H1 (cell line): ENCODE measurements around the gene BASP1. TPM values are rescaled to one million over a fixed set of nuclear protein-coding genes. Genes with fewer than 3 reads are reported as not detected.

Source experiments
- BCL11A ChIP-seq, 2 experiments: IDR thresholded peaks; one replicate each; pipeline ENCODE4 v1.6.1; 2011; ENCODE audit warnings: low read depth in 2 of 2, low read length in 2 of 2, mild to moderate bottlenecking in 2 of 2
- CHD2 ChIP-seq: IDR thresholded peaks from 2 replicates; pipeline ENCODE4 v1.6.1; 2012; ENCODE audit warnings: low read length, improper control_type of control experiment
- KDM5A ChIP-seq: fragments of 200-600 bp; IDR thresholded peaks from 2 replicates; pipeline ENCODE4 v1.7.1; 2012; ENCODE audit warnings: mild to moderate bottlenecking, low read length, inconsistent platforms, mixed read lengths
- RFX5 ChIP-seq: IDR thresholded peaks from 2 replicates; pipeline ENCODE4 v1.6.1; 2011; ENCODE audit warnings: low read depth, low read length, improper control_type of control experiment, borderline replicate concordance
- polyA plus RNA-seq, 7 experiments: library from polyadenylated mRNA; depleted of rRNA in 3 of 7; stranded (reverse) in 5 of 7; unstranded in 2 of 7; fragments of >200 nt in 5 of 7; fragments of 200-250 nt in 2 of 7; gene quantifications; 1 replicate in 5 of 7; 2 replicates in 1 of 7; 4 replicates in 1 of 7; pipeline versions ENCODE4 v1.2.1 to v1.2.3, GENCODE V29; 2011 to 2013; ENCODE audit warnings: missing spikeins in 2 of 7, mixed read lengths in 2 of 7
- total RNA-seq: library from RNA; stranded (reverse); fragmentation: NEBNext Ultra II Directional; extraction: Animal tissue kit (Norgen Biotek cat#: 25700); gene quantifications from 2 replicates; pipeline ENCODE4 v1.2.1, GENCODE V29; 2021
- TF ChIP-seq, protein P1 (sequence below): fragments of 300-600 bp; sonication (generic); IDR thresholded peaks from 2 replicates; pipeline ENCODE4 v1.7.1; 2012; ENCODE audit warnings: low read length, moderate library complexity, mild to moderate bottlenecking, inconsistent platforms; ENCODE audit not compliant: insufficient replicate concordance

BASP1 gene
- total and polyA plus RNA-seq, 2 of the 8 experiments (the other 6 are each of a cell fraction or from before 2014, with no cell fraction given), result 95.2 to 104 TPM

GRCh38 chr5:17282283-17283120 is 65.1 kb downstream of the BASP1 start (continued):
- TF ChIP-seq, protein P1, sequence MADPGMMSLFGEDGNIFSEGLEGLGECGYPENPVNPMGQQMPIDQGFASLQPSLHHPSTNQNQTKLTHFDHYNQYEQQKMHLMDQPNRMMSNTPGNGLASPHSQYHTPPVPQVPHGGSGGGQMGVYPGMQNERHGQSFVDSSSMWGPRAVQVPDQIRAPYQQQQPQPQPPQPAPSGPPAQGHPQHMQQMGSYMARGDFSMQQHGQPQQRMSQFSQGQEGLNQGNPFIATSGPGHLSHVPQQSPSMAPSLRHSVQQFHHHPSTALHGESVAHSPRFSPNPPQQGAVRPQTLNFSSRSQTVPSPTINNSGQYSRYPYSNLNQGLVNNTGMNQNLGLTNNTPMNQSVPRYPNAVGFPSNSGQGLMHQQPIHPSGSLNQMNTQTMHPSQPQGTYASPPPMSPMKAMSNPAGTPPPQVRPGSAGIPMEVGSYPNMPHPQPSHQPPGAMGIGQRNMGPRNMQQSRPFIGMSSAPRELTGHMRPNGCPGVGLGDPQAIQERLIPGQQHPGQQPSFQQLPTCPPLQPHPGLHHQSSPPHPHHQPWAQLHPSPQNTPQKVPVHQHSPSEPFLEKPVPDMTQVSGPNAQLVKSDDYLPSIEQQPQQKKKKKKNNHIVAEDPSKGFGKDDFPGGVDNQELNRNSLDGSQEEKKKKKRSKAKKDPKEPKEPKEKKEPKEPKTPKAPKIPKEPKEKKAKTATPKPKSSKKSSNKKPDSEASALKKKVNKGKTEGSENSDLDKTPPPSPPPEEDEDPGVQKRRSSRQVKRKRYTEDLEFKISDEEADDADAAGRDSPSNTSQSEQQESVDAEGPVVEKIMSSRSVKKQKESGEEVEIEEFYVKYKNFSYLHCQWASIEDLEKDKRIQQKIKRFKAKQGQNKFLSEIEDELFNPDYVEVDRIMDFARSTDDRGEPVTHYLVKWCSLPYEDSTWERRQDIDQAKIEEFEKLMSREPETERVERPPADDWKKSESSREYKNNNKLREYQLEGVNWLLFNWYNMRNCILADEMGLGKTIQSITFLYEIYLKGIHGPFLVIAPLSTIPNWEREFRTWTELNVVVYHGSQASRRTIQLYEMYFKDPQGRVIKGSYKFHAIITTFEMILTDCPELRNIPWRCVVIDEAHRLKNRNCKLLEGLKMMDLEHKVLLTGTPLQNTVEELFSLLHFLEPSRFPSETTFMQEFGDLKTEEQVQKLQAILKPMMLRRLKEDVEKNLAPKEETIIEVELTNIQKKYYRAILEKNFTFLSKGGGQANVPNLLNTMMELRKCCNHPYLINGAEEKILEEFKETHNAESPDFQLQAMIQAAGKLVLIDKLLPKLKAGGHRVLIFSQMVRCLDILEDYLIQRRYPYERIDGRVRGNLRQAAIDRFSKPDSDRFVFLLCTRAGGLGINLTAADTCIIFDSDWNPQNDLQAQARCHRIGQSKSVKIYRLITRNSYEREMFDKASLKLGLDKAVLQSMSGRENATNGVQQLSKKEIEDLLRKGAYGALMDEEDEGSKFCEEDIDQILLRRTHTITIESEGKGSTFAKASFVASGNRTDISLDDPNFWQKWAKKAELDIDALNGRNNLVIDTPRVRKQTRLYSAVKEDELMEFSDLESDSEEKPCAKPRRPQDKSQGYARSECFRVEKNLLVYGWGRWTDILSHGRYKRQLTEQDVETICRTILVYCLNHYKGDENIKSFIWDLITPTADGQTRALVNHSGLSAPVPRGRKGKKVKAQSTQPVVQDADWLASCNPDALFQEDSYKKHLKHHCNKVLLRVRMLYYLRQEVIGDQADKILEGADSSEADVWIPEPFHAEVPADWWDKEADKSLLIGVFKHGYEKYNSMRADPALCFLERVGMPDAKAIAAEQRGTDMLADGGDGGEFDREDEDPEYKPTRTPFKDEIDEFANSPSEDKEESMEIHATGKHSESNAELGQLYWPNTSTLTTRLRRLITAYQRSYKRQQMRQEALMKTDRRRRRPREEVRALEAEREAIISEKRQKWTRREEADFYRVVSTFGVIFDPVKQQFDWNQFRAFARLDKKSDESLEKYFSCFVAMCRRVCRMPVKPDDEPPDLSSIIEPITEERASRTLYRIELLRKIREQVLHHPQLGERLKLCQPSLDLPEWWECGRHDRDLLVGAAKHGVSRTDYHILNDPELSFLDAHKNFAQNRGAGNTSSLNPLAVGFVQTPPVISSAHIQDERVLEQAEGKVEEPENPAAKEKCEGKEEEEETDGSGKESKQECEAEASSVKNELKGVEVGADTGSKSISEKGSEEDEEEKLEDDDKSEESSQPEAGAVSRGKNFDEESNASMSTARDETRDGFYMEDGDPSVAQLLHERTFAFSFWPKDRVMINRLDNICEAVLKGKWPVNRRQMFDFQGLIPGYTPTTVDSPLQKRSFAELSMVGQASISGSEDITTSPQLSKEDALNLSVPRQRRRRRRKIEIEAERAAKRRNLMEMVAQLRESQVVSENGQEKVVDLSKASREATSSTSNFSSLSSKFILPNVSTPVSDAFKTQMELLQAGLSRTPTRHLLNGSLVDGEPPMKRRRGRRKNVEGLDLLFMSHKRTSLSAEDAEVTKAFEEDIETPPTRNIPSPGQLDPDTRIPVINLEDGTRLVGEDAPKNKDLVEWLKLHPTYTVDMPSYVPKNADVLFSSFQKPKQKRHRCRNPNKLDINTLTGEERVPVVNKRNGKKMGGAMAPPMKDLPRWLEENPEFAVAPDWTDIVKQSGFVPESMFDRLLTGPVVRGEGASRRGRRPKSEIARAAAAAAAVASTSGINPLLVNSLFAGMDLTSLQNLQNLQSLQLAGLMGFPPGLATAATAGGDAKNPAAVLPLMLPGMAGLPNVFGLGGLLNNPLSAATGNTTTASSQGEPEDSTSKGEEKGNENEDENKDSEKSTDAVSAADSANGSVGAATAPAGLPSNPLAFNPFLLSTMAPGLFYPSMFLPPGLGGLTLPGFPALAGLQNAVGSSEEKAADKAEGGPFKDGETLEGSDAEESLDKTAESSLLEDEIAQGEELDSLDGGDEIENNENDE, result no peak
- no peak for TF ChIP-seq KDM5A
- no peak for TF ChIP-seq RFX5
- TF ChIP-seq BCL11A (IDR thresholded peaks at IDR 0.05; ENCODE audit: low read depth in 2 of 2, low read length in 2 of 2), result no peak
- no peak for TF ChIP-seq CHD2
